ENCODE results near the gene ITIH4.

GRCh38 chr3:52809662-52810377, 20.7 kb downstream of the ITIH4 start:
- no peak for TF ChIP-seq CTCF (IDR thresholded peaks at IDR 0.05)
- no peak for TF ChIP-seq POLR2A (IDR thresholded peaks at IDR 0.05)
